GM20000 (cell line): ENCODE measurements around the gene MED22.
A peak's percentile ranks its signal among the peaks of the same experiment; 100 is the strongest.
"Not testable (repeated sequence)": the region's sequence is repeated elsewhere in the genome, so short reads cannot be mapped to it uniquely, and the experiment has no call there.

Source experiments
- DNase-seq: peaks from one replicate; pipeline ENCODE4 v3.0.0; 2012; ENCODE audit warnings: low spot score
- CTCF ChIP-seq: IDR thresholded peaks from 2 replicates; pipeline ENCODE4 v1.5.1; 2012; ENCODE audit warnings: mild to moderate bottlenecking, control low read depth; ENCODE audit errors: extremely low read depth, missing control alignments

MED22 gene

GRCh38 chr9:133382507-133383141 lies 34.7 kb upstream of the MED22 start:
- DNase-seq = no peak
- no peak for TF ChIP-seq CTCF

- DNase-seq = no peak
- TF ChIP-seq CTCF = no peak
Measured at GRCh38 chr9:133380734-133381133, 32.8 kb upstream of the MED22 start.

- TF ChIP-seq CTCF = no peak
- DNase-seq = no peak
Measured at GRCh38 chr9:133379153-133380086, 31.5 kb upstream of the MED22 start.

- TF ChIP-seq CTCF = no peak
- DNase-seq = no peak
Measured at GRCh38 chr9:133378408-133378962, 30.6 kb upstream of the MED22 start.

- no peak for TF ChIP-seq CTCF
- no peak for DNase-seq
Measured at GRCh38 chr9:133377721-133378216, 29.8 kb upstream of the MED22 start.

- not testable (repeated sequence) for DNase-seq
Measured at GRCh38 chr9:133377280-133377679, 29.3 kb upstream of the MED22 start.

- TF ChIP-seq CTCF = no peak
- DNase-seq = peak; percentile 100
Measured at GRCh38 chr9:133375724-133376654, 28.1 kb upstream of the MED22 start, which contains the start of the genes STKLD1 and SURF4. STKLD1 (plus strand) TSS chr9:133376366; CDS start chr9:133376474, 108 bp downstream. SURF4 (minus strand) TSS chr9:133376060; CDS start chr9:133375969, 91 bp downstream.
